Small intestine (tissue), 7 donors: ENCODE measurements around the gene FCN1. TPM values are rescaled to one million over a fixed set of nuclear protein-coding genes. Genes with fewer than 3 reads are reported as not detected.
"Not testable (repeated sequence)": the region's sequence is repeated elsewhere in the genome, so short reads cannot be mapped to it uniquely, and the experiment has no call there.

Experiments
- DNase-seq, 2 donors: peaks; one replicate each; pipeline versions ENCODE4 v3.0.0 to v3.0.0-alpha.2; 2013
- FAIRE-seq: peaks from 2 replicates; lab custom pipeline; 2012; peaks lifted over from hg19 to GRCh38; lab: Jason Lieb, UNC
- H3K27ac ChIP-seq, 3 donors: one replicate each; pipeline ENCODE4 v1.5.1; 2013; ENCODE audit warnings: low read length in 2 of 3, mild to moderate bottlenecking in 2 of 3, control low read depth in 1 of 3, inconsistent platforms in 1 of 3, low read depth in 1 of 3, moderate library complexity in 1 of 3
- H3K27me3 ChIP-seq, 3 donors: one replicate each; pipeline ENCODE4 v1.6.1; 2013; ENCODE audit warnings: low read length in 3 of 3, inconsistent platforms in 1 of 3; ENCODE audit not compliant: control insufficient read depth in 3 of 3, insufficient read depth in 3 of 3
- H3K36me3 ChIP-seq, 3 donors: one replicate each; pipeline ENCODE4 v1.6.1; 2013; ENCODE audit warnings: low read length in 3 of 3, inconsistent platforms in 1 of 3, low read depth in 1 of 3, mild to moderate bottlenecking in 1 of 3, moderate library complexity in 1 of 3; ENCODE audit not compliant: control insufficient read depth in 3 of 3, insufficient read depth in 2 of 3
- H3K4me1 ChIP-seq, 3 donors: one replicate each; pipeline ENCODE4 v1.6.1; 2013; ENCODE audit warnings: low read length in 2 of 3, inconsistent platforms in 1 of 3, low read depth in 1 of 3, mild to moderate bottlenecking in 1 of 3, moderate library complexity in 1 of 3; ENCODE audit not compliant: control insufficient read depth in 3 of 3, insufficient read depth in 2 of 3
- H3K4me3 ChIP-seq, 3 donors: one replicate each; pipeline ENCODE4 v1.5.1; 2013; ENCODE audit warnings: low read length in 3 of 3, control low read depth in 1 of 3, inconsistent platforms in 1 of 3, low read depth in 1 of 3, mild to moderate bottlenecking in 1 of 3, moderate library complexity in 1 of 3
- H3K9me3 ChIP-seq, 2 donors: one replicate each; pipeline ENCODE4 v1.6.1; 2013; ENCODE audit warnings: low read depth in 1 of 2, low read length in 1 of 2; ENCODE audit not compliant: control insufficient read depth in 2 of 2, insufficient read depth in 1 of 2
- WGBS, 3 donors: extraction: QIAGEN DNeasy Blood & Tissue Kit; methylation state at CpG; one replicate each; pipeline ENCODE4 v1.1.7; 2013; 5-methylcytosine and 5-hydroxymethylcytosine counted together
- polyA plus RNA-seq, 4 donors: library from polyadenylated mRNA; stranded (reverse) in 3 of 4; unstranded in 1 of 4; fragments of 200-250 nt in 3 of 4; fragments of 120-200 nt in 1 of 4; gene quantifications; one replicate each; pipeline versions ENCODE4 v1.2.1 to v1.2.3, GENCODE V29; 2013
- donor health status: healthy with polysubstance abuse.
- donor health status: control.
- donor health status: control.
- donor health status: Bipolar disorder and iron deficiency.
- donor health status: healthy.

The FCN1 gene
- polyA plus RNA-seq, 4 donors, result 0.94 to 1.1 TPM; not detected in 2

- Histone ChIP-seq H3K27me3 (no peaks in the 10 kb centered on the region), H3K4me3 (no peak overlapping the region), H3K36me3 (no peaks in the 10 kb centered on the region), H3K4me1 (no peaks in the 10 kb centered on the region), H3K27ac (no peak overlapping the region), H3K9me3 (no peaks in the 10 kb centered on the region)
- DNase-seq, result no peak
- WGBS, 3 donors, result 53 to 67% (median 66%) methylated on average over 11 of the region's 11 CpGs
- FAIRE-seq, result no peak
Measured at GRCh38 chr9:134858051-134858841, 59.5 kb downstream of the FCN1 start.

- H3K27me3 ChIP-seq, FAIRE-seq, H3K36me3 ChIP-seq, H3K9me3 ChIP-seq, DNase-seq, H3K4me3 ChIP-seq, H3K27ac ChIP-seq, H3K4me1 ChIP-seq: not testable (repeated sequence)
- 86 to 93% (median 86%) methylated on average over 2 of the region's 2 CpGs for WGBS, 3 donors
Measured at GRCh38 chr9:134857451-134857850, 60.3 kb downstream of the FCN1 start.

GRCh38 chr9:134855900-134856377 lies 61.8 kb downstream of the FCN1 start:
- no peak for DNase-seq
- 70 to 78% (median 76%) methylated on average over 9 of the region's 9 CpGs for WGBS, 3 donors
- no peak overlapping the region for H3K27ac ChIP-seq
- H3K36me3 ChIP-seq, result no peaks in the 10 kb centered on the region
- no peak overlapping the region for H3K4me3 ChIP-seq
- no peaks in the 10 kb centered on the region for H3K27me3 ChIP-seq
- peaks cover 0 to 8% of the 10 kb centered on the region in 2 donors for H3K9me3 ChIP-seq
- no peaks in the 10 kb centered on the region for H3K4me1 ChIP-seq
- FAIRE-seq, result no peak

Other genes with a start within 250 kb of the FCN1 start
- gene FCN2, start 37.1 kb downstream of the FCN1 start, polyA plus RNA-seq, result not detected
- gene OLFM1, start 169.8 kb upstream of the FCN1 start, polyA plus RNA-seq, result 10 to 100 TPM in 1 of 4 donors, 1 to 10 TPM in 2, not detected in 1; 1.4 to 36.5 (median 3.2) TPM